Liver (tissue), 9 donors: ENCODE measurements around the gene FGFBP3. TPM values are rescaled to one million over a fixed set of nuclear protein-coding genes. Genes with fewer than 3 reads are reported as not detected.

Experiments used
- DNase-seq: peaks from one replicate; pipeline ENCODE4 v3.0.0-alpha.2; 2017; ENCODE audit warnings: low spot score
- H3K27ac ChIP-seq, 2 donors: one replicate each; pipeline ENCODE4 v1.7.0; 2013; ENCODE audit warnings: inconsistent platforms in 2 of 2, low read length in 2 of 2, control low read depth in 1 of 2, low read depth in 1 of 2, mild to moderate bottlenecking in 1 of 2
- H3K27me3 ChIP-seq, 4 donors: one replicate each; pipeline versions ENCODE4 v1.6.1 to v1.7.0; 2013; ENCODE audit warnings: low read length in 3 of 4, inconsistent platforms in 1 of 4, mild to moderate bottlenecking in 1 of 4, moderate library complexity in 1 of 4; ENCODE audit not compliant: control insufficient read depth in 4 of 4, insufficient read depth in 4 of 4
- H3K36me3 ChIP-seq, 4 donors: one replicate each; pipeline versions ENCODE4 v1.6.1 to v1.7.0; 2013; ENCODE audit warnings: low read length in 3 of 4, mild to moderate bottlenecking in 3 of 4, low read depth in 1 of 4, moderate library complexity in 1 of 4; ENCODE audit not compliant: control insufficient read depth in 4 of 4, insufficient read depth in 3 of 4
- H3K4me1 ChIP-seq, 4 donors: one replicate each; pipeline versions ENCODE4 v1.6.1 to v1.7.0; 2013; ENCODE audit warnings: low read length in 3 of 4, mild to moderate bottlenecking in 3 of 4, moderate library complexity in 1 of 4; ENCODE audit not compliant: control insufficient read depth in 4 of 4, insufficient read depth in 4 of 4
- H3K4me3 ChIP-seq, 3 donors: one replicate each; pipeline versions ENCODE4 v1.6.1 to v1.7.0; 2013; ENCODE audit warnings: low read length in 3 of 3, control low read depth in 1 of 3, low read depth in 1 of 3, mild to moderate bottlenecking in 1 of 3
- H3K9ac ChIP-seq, 2 donors: one replicate each; pipeline ENCODE4 v1.7.0; 2013; ENCODE audit warnings: low read length in 2 of 2, mild to moderate bottlenecking in 2 of 2, moderate library complexity in 2 of 2, control low read depth in 1 of 2, low read depth in 1 of 2
- H3K9me3 ChIP-seq, 4 donors: one replicate each; pipeline versions ENCODE4 v1.6.1 to v1.7.0; 2013; ENCODE audit warnings: low read length in 3 of 4; ENCODE audit not compliant: control insufficient read depth in 4 of 4
- EGR1 ChIP-seq, 2 donors: IDR thresholded peaks; 2 replicates each; pipeline ENCODE4 v1.6.1; 2016 to 2018; ENCODE audit warnings: antibody characterized with exemption in 2 of 2, low read depth in 2 of 2
- FOXA1 ChIP-seq: IDR thresholded peaks from 2 replicates; pipeline ENCODE4 v1.6.1; 2016; ENCODE audit warnings: antibody characterized with exemption
- FOXA2 ChIP-seq: IDR thresholded peaks from 2 replicates; pipeline ENCODE4 v1.6.1; 2016; ENCODE audit warnings: antibody characterized with exemption
- GABPA ChIP-seq, 2 donors: IDR thresholded peaks in 1 of 2; conservative IDR thresholded peaks in 1 of 2; 2 replicates each; pipeline ENCODE4 v1.6.1; 2016; ENCODE audit warnings: antibody characterized with exemption in 2 of 2, mild to moderate bottlenecking in 1 of 2, moderate library complexity in 1 of 2
- HNF4A ChIP-seq, 2 donors: conservative IDR thresholded peaks; 2 replicates each; pipeline ENCODE4 v1.6.1; 2016; ENCODE audit warnings: antibody characterized with exemption in 2 of 2, mild to moderate bottlenecking in 2 of 2
- HNF4G ChIP-seq: IDR thresholded peaks from 2 replicates; pipeline ENCODE4 v1.6.1; 2016; ENCODE audit warnings: antibody characterized with exemption
- JUND ChIP-seq, 2 donors: IDR thresholded peaks; 2 replicates each; pipeline ENCODE4 v1.6.1; 2016; ENCODE audit warnings: antibody characterized with exemption in 2 of 2
- NR2F2 ChIP-seq: IDR thresholded peaks from 2 replicates; pipeline ENCODE4 v1.6.1; 2016; ENCODE audit warnings: antibody characterized with exemption
- RAD21 ChIP-seq, 2 donors: IDR thresholded peaks; 2 replicates each; pipeline ENCODE4 v1.6.1; 2016; ENCODE audit warnings: antibody characterized with exemption in 2 of 2, mild to moderate bottlenecking in 2 of 2
- RXRA ChIP-seq, 2 donors: IDR thresholded peaks; 2 replicates each; pipeline ENCODE4 v1.6.1; 2017 to 2018; ENCODE audit warnings: antibody characterized with exemption in 2 of 2, mild to moderate bottlenecking in 1 of 2
- SP1 ChIP-seq: IDR thresholded peaks from 2 replicates; pipeline ENCODE4 v1.6.1; 2018; ENCODE audit warnings: antibody characterized with exemption, mild to moderate bottlenecking
- TAF1 ChIP-seq: conservative IDR thresholded peaks from 2 replicates; pipeline ENCODE4 v1.6.1; 2016; ENCODE audit warnings: antibody characterized with exemption, mild to moderate bottlenecking
- YY1 ChIP-seq: IDR thresholded peaks from 2 replicates; pipeline ENCODE4 v1.6.1; 2016; ENCODE audit warnings: antibody characterized with exemption, mild to moderate bottlenecking
- WGBS: extraction: QIAGEN DNeasy Blood & Tissue Kit; methylation state at CpG from one replicate; pipeline ENCODE4 v1.1.7; 2013; 5-methylcytosine and 5-hydroxymethylcytosine counted together
- polyA plus RNA-seq, 2 donors: library from polyadenylated mRNA; stranded (reverse) in 1 of 2; unstranded in 1 of 2; fragments of 200-250 nt in 1 of 2; fragments of >200 nt in 1 of 2; fragmentation: Nextera tagmentation in 1 of 2; extraction: Ambion mirVana in 1 of 2; gene quantifications; one replicate each; pipeline versions ENCODE4 v1.2.1 to v1.2.3, GENCODE V29; 2013 to 2015
- total RNA-seq, 2 donors: library from RNA; depleted of rRNA; stranded (reverse); fragments of >200 nt; gene quantifications; one replicate each; pipeline ENCODE4 v1.2.3, GENCODE V29; 2014
- TF ChIP-seq, protein P1 (sequence below): IDR thresholded peaks from 2 replicates; pipeline ENCODE4 v1.6.1; 2016; ENCODE audit warnings: antibody characterized with exemption
- TF ChIP-seq, protein P2 (sequence below): fragments of 150-350 bp; IDR thresholded peaks from 2 replicates; pipeline ENCODE4 v1.5.1; 2017; ENCODE audit warnings: improper control_type of control experiment, low read depth, low read length; ENCODE audit not compliant: missing input control
- TF ChIP-seq, protein P3 (sequence below): IDR thresholded peaks from 2 replicates; pipeline ENCODE4 v1.6.1; 2016; ENCODE audit warnings: antibody characterized with exemption
- TF ChIP-seq, protein P4 (sequence below): IDR thresholded peaks from 2 replicates; pipeline ENCODE4 v1.6.1; 2016; ENCODE audit warnings: antibody characterized with exemption, mild to moderate bottlenecking
- TF ChIP-seq, protein P5 (sequence below): IDR thresholded peaks from 2 replicates; pipeline ENCODE4 v1.6.1; 2016; ENCODE audit warnings: antibody characterized with exemption
- donor health status: healthy.
- donor health status: healthy.
- donor health status: healthy.
- donor health status: healthy.
- donor health status: healthy.

Gene FGFBP3
- total and polyA plus RNA-seq, 4 donors: 0.08 to 0.37 (median 0.19) TPM

DNA sequence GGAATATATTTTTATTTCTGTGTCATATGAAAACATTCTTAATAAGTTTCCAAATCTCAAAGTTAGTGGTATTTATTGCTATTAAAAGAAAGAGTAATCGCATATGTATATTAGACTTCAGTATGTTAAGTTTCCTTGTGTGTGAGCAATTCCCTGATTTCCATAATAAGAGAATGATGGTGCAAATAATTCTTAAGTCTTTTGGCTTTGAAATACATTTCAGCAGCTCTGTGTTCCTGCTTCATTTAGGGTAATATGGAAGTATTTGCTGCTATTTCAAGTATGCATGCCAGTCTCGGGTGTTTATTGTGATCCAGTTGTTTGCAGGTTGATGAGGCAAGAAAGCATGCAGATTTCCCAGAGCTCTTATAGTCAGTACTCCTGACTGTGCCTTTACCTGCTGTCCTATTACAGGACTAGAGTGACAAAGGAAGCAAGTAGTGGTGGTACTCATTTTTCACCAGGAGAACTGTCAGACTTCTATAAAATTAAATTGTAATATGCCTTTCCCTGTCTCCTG, 43.7 kb downstream of the FGFBP3 start:
- DNase-seq: no peak
- Histone ChIP-seq H3K27me3 (no peaks in the 10 kb centered on the region), H3K4me1 (no peaks in the 10 kb centered on the region), H3K9me3 (no peaks in the 10 kb centered on the region), H3K27ac (no peak overlapping the region), H3K9ac (no peak overlapping the region), H3K36me3 (peaks cover 0 to 39% (median 24%) of the 10 kb centered on the region in 4 donors), H3K4me3 (no peak overlapping the region)
- 95% methylated on average over 2 of the region's 2 CpGs for WGBS
- TF ChIP-seq, protein P1, sequence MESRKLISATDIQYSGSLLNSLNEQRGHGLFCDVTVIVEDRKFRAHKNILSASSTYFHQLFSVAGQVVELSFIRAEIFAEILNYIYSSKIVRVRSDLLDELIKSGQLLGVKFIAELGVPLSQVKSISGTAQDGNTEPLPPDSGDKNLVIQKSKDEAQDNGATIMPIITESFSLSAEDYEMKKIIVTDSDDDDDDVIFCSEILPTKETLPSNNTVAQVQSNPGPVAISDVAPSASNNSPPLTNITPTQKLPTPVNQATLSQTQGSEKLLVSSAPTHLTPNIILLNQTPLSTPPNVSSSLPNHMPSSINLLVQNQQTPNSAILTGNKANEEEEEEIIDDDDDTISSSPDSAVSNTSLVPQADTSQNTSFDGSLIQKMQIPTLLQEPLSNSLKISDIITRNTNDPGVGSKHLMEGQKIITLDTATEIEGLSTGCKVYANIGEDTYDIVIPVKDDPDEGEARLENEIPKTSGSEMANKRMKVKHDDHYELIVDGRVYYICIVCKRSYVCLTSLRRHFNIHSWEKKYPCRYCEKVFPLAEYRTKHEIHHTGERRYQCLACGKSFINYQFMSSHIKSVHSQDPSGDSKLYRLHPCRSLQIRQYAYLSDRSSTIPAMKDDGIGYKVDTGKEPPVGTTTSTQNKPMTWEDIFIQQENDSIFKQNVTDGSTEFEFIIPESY: no peak
- TF ChIP-seq RXRA (IDR thresholded peaks at IDR 0.05) (no peak), JUND (IDR thresholded peaks at IDR 0.05) (no peak), HNF4A (conservative IDR thresholded peaks at IDR 0.05) (no peak)

DNA sequence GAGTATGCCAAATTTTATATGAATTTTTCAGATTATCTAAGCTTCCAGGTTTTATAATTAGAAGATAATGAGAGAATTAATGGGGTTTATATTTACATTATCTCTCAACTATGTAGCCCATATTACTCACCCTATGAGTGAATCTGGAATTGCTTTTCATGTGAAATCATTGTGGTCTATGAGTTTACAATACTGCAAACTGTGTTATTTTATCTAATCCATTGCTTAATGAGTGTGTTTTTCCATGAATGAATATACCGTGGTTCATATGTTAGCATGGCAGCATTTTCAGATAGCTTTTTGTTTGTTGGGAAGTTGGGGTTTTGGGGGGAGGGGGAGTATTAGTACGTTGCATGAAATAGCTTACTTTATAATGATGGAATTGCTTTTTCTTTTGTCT, 44.5 kb downstream of the FGFBP3 start:
- DNase-seq: no peak
- no peaks in the 10 kb centered on the region for H3K9me3 ChIP-seq
- H3K9ac ChIP-seq: no peak overlapping the region
- H3K4me3 ChIP-seq: no peak overlapping the region
- no peak overlapping the region for H3K27ac ChIP-seq
- H3K4me1 ChIP-seq: no peaks in the 10 kb centered on the region
- TF ChIP-seq SP1 (no peak), RAD21 (IDR thresholded peaks at IDR 0.05) (no peak), RXRA (IDR thresholded peaks at IDR 0.05) (no peak), GABPA (IDR thresholded peaks at IDR 0.05 in 1 of 2, conservative IDR thresholded peaks at IDR 0.05 in 1 of 2) (no peak), EGR1 (IDR thresholded peaks at IDR 0.05; ENCODE audit: low read depth in 2 of 2) (no peak), FOXA1 (no peak), TAF1 (no peak), HNF4A (conservative IDR thresholded peaks at IDR 0.05) (no peak), FOXA2 (no peak), YY1 (no peak), HNF4G (no peak), NR2F2 (no peak), JUND (IDR thresholded peaks at IDR 0.05) (no peak)
- TF ChIP-seq, protein P2, sequence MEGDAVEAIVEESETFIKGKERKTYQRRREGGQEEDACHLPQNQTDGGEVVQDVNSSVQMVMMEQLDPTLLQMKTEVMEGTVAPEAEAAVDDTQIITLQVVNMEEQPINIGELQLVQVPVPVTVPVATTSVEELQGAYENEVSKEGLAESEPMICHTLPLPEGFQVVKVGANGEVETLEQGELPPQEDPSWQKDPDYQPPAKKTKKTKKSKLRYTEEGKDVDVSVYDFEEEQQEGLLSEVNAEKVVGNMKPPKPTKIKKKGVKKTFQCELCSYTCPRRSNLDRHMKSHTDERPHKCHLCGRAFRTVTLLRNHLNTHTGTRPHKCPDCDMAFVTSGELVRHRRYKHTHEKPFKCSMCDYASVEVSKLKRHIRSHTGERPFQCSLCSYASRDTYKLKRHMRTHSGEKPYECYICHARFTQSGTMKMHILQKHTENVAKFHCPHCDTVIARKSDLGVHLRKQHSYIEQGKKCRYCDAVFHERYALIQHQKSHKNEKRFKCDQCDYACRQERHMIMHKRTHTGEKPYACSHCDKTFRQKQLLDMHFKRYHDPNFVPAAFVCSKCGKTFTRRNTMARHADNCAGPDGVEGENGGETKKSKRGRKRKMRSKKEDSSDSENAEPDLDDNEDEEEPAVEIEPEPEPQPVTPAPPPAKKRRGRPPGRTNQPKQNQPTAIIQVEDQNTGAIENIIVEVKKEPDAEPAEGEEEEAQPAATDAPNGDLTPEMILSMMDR: no peak
- TF ChIP-seq, protein P3, sequence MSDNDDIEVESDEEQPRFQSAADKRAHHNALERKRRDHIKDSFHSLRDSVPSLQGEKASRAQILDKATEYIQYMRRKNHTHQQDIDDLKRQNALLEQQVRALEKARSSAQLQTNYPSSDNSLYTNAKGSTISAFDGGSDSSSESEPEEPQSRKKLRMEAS: no peak
- TF ChIP-seq, protein P1: no peak
- TF ChIP-seq, protein P4, sequence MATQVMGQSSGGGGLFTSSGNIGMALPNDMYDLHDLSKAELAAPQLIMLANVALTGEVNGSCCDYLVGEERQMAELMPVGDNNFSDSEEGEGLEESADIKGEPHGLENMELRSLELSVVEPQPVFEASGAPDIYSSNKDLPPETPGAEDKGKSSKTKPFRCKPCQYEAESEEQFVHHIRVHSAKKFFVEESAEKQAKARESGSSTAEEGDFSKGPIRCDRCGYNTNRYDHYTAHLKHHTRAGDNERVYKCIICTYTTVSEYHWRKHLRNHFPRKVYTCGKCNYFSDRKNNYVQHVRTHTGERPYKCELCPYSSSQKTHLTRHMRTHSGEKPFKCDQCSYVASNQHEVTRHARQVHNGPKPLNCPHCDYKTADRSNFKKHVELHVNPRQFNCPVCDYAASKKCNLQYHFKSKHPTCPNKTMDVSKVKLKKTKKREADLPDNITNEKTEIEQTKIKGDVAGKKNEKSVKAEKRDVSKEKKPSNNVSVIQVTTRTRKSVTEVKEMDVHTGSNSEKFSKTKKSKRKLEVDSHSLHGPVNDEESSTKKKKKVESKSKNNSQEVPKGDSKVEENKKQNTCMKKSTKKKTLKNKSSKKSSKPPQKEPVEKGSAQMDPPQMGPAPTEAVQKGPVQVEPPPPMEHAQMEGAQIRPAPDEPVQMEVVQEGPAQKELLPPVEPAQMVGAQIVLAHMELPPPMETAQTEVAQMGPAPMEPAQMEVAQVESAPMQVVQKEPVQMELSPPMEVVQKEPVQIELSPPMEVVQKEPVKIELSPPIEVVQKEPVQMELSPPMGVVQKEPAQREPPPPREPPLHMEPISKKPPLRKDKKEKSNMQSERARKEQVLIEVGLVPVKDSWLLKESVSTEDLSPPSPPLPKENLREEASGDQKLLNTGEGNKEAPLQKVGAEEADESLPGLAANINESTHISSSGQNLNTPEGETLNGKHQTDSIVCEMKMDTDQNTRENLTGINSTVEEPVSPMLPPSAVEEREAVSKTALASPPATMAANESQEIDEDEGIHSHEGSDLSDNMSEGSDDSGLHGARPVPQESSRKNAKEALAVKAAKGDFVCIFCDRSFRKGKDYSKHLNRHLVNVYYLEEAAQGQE: no peak
- TF ChIP-seq, protein P5, sequence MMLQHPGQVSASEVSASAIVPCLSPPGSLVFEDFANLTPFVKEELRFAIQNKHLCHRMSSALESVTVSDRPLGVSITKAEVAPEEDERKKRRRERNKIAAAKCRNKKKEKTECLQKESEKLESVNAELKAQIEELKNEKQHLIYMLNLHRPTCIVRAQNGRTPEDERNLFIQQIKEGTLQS: no peak
- peaks cover 0 to 45% (median 30%) of the 10 kb centered on the region in 4 donors for H3K36me3 ChIP-seq
- WGBS: 87% methylated on average over 2 of the region's 2 CpGs
- H3K27me3 ChIP-seq: no peaks in the 10 kb centered on the region
